Thymus (tissue), 11 donors: Measurements from ENCODE around the gene TMEM248. TPM values are rescaled to one million over a fixed set of nuclear protein-coding genes. Genes with fewer than 3 reads are reported as not detected.

Experiments used
- DNase-seq, 9 donors: peaks; one replicate each; pipeline ENCODE4 v3.0.0-alpha.2; 2013; ENCODE audit warnings: low spot score in 9 of 9, low read depth in 6 of 9, missing footprints in 1 of 9
- H3K27ac ChIP-seq, 2 donors: one replicate each; pipeline ENCODE4 v1.5.1; 2013; ENCODE audit warnings: control low read depth in 1 of 2, low read depth in 1 of 2, low read length in 1 of 2, mild to moderate bottlenecking in 1 of 2, moderate library complexity in 1 of 2
- H3K27me3 ChIP-seq, 2 donors: one replicate each; pipeline ENCODE4 v1.5.1; 2013; ENCODE audit warnings: low read length in 1 of 2; ENCODE audit not compliant: control insufficient read depth in 2 of 2, insufficient read depth in 1 of 2
- H3K36me3 ChIP-seq, 2 donors: one replicate each; pipeline ENCODE4 v1.5.1; 2013; ENCODE audit warnings: low read length in 1 of 2, mild to moderate bottlenecking in 1 of 2, moderate library complexity in 1 of 2; ENCODE audit not compliant: control insufficient read depth in 2 of 2, insufficient read depth in 2 of 2
- H3K4me1 ChIP-seq, 2 donors: one replicate each; pipeline ENCODE4 v1.5.1; 2013; ENCODE audit warnings: low read length in 2 of 2; ENCODE audit not compliant: control insufficient read depth in 2 of 2, insufficient read depth in 2 of 2
- H3K4me3 ChIP-seq, 2 donors: one replicate each; pipeline ENCODE4 v1.5.1; 2013; ENCODE audit warnings: low read length in 2 of 2, control low read depth in 1 of 2, mild to moderate bottlenecking in 1 of 2
- H3K9me3 ChIP-seq, 2 donors: one replicate each; pipeline ENCODE4 v1.5.1; 2013; ENCODE audit warnings: low read length in 1 of 2, mild to moderate bottlenecking in 1 of 2; ENCODE audit not compliant: control insufficient read depth in 2 of 2, insufficient read depth in 1 of 2
- WGBS: extraction: QIAGEN DNeasy Blood & Tissue Kit; methylation state at CpG from one replicate; pipeline ENCODE4 v1.1.7; 2013; 5-methylcytosine and 5-hydroxymethylcytosine counted together
- polyA plus RNA-seq: library from polyadenylated mRNA; stranded (reverse); fragments of 200-250 nt; gene quantifications from one replicate; pipeline ENCODE4 v1.2.3, GENCODE V29; 2013
- total RNA-seq: library from RNA; stranded (reverse); fragments of 120-200 nt; gene quantifications from one replicate; pipeline ENCODE4 v1.2.4, GENCODE V29; 2013
- donor health status: healthy.

TMEM248 gene
- total and polyA plus RNA-seq, 2 donors = 36.2 to 46.8 TPM

- no peak for DNase-seq
- peaks cover 69 to 83% of the 10 kb centered on the region in 2 donors for H3K36me3 ChIP-seq
- over 99% methylated on average over 8 of the region's 8 CpGs for WGBS
Measured at GRCh38 chr7:66950763-66951162, 29.7 kb downstream of the TMEM248 start.

GRCh38 chr7:66952343-66953043, 31.5 kb downstream of the TMEM248 start:
- Histone ChIP-seq H3K4me1 (no peaks in the 10 kb centered on the region), H3K27ac (no peak overlapping the region), H3K27me3 (no peaks in the 10 kb centered on the region), H3K4me3 (no peak overlapping the region), H3K36me3 (peaks cover 71 to 79% of the 10 kb centered on the region in 2 donors), H3K9me3 (no peaks in the 10 kb centered on the region)
- 94% methylated on average over 11 of the region's 11 CpGs for WGBS
- DNase-seq = no peak

More at GRCh38 chr7:66950763-66951162, 29.7 kb downstream of the TMEM248 start:
- Histone ChIP-seq H3K4me3 (no peak overlapping the region), H3K9me3 (no peaks in the 10 kb centered on the region), H3K4me1 (no peaks in the 10 kb centered on the region), H3K27me3 (no peaks in the 10 kb centered on the region), H3K27ac (no peak overlapping the region)

- no peak for DNase-seq
- no peaks in the 10 kb centered on the region for H3K27me3 ChIP-seq
- WGBS = 96% methylated on average over 5 of the region's 5 CpGs
- H3K4me3 ChIP-seq = no peak overlapping the region
- H3K36me3 ChIP-seq = peaks cover 69 to 79% of the 10 kb centered on the region in 2 donors
- H3K9me3 ChIP-seq = no peaks in the 10 kb centered on the region
- H3K4me1 ChIP-seq = no peaks in the 10 kb centered on the region
- no peak overlapping the region for H3K27ac ChIP-seq
Measured at GRCh38 chr7:66953044-66953427, 32.0 kb downstream of the TMEM248 start.

GRCh38 chr7:66957595-66958290, 36.7 kb downstream of the TMEM248 start:
- peaks cover 45 to 58% of the 10 kb centered on the region in 2 donors for H3K36me3 ChIP-seq
- no peaks in the 10 kb centered on the region for H3K4me1 ChIP-seq
- H3K27ac ChIP-seq = no peak overlapping the region
- H3K27me3 ChIP-seq = no peaks in the 10 kb centered on the region
- H3K4me3 ChIP-seq = no peak overlapping the region
- H3K9me3 ChIP-seq = no peaks in the 10 kb centered on the region
- DNase-seq = no peak
- WGBS = 97% methylated on average over 13 of the region's 13 CpGs

DNA sequence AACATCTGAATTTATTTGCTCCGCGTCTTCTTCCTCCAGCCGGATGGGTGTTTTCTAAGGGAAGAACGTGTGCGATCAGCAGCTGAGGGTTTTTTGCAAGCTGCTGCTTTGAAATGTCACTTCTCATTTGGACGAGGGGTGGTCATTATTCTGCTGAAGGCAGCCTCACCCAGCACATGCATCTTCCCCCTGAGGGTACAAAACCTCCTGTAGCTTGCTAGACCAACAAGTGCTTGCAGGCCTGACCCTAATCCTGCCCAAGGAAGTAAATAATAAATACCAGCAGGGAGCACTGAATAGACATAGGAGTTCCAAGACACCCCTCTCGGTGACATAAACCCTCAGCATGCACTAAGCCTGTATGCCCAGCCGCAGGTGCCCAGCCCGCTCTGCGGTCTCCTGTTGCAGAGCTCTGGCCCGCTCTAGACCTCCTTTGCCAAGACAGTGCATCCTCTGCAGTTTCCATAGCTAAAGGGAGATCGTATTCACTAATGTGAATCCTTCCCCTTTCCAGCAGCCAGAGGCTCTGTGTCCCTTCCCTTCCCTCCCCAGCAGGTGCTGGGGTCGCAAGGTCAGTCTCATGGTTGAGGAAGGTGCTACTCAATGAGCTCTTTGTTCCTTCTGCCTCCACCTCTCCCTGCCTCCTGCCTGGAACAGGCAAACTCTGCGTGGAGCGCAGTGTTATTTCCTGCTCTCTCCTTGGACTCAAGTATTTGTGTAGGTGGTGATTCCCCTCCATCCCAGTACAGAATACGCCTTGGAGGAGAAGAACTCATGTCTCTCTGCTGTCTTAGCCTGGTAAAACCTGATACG, 37.7 kb downstream of the TMEM248 start:
- DNase-seq = no peak
- H3K4me3 ChIP-seq = no peak overlapping the region
- H3K4me1 ChIP-seq = no peaks in the 10 kb centered on the region
- WGBS = 98% methylated on average over 17 of the region's 17 CpGs
- no peaks in the 10 kb centered on the region for H3K27me3 ChIP-seq
- no peak overlapping the region for H3K27ac ChIP-seq
- peaks cover 37 to 51% of the 10 kb centered on the region in 2 donors for H3K36me3 ChIP-seq
- H3K9me3 ChIP-seq = no peaks in the 10 kb centered on the region

GRCh38 chr7:66960192-66960591, 39.2 kb downstream of the TMEM248 start:
- Histone ChIP-seq H3K4me1 (no peaks in the 10 kb centered on the region), H3K4me3 (no peak overlapping the region), H3K9me3 (no peaks in the 10 kb centered on the region), H3K27ac (no peak overlapping the region), H3K27me3 (no peaks in the 10 kb centered on the region), H3K36me3 (peaks cover 29 to 42% of the 10 kb centered on the region in 2 donors)
- DNase-seq = no peak
- WGBS = 98% methylated on average over 4 of the region's 4 CpGs

DNA sequence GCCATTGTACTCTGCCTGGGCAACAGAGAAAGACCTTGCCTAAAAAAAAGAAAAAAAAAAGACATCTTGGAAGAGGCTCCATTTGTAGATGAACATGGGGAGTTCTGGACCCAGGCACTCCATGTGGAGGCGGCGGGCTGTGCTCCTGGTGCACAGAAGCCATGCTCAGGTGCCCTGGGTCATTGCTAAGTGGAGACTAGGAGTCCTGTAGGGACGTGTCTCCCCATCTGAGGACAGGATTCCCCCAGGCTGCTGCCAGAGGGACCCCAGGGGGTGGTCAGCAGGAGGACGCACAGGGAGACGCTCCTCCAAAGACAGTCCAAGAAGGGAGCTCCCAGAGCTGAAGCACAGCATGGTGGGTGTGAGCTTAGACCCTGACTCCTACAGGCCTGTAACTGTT, 40.1 kb downstream of the TMEM248 start:
- Histone ChIP-seq H3K9me3 (no peaks in the 10 kb centered on the region), H3K4me3 (no peak overlapping the region), H3K36me3 (peaks cover 22 to 36% of the 10 kb centered on the region in 2 donors), H3K27me3 (no peaks in the 10 kb centered on the region), H3K4me1 (no peaks in the 10 kb centered on the region), H3K27ac (no peak overlapping the region)
- no peak for DNase-seq
- 97% methylated on average over 5 of the region's 5 CpGs for WGBS

GRCh38 chr7:66964411-66964810, 43.4 kb downstream of the TMEM248 start:
- H3K9me3 ChIP-seq = no peaks in the 10 kb centered on the region
- H3K36me3 ChIP-seq = peaks cover 4 to 6% of the 10 kb centered on the region in 2 donors
- DNase-seq = no peak
- H3K4me1 ChIP-seq = no peaks in the 10 kb centered on the region
- no peak overlapping the region for H3K27ac ChIP-seq
- H3K4me3 ChIP-seq = no peak overlapping the region
- H3K27me3 ChIP-seq = no peaks in the 10 kb centered on the region
- WGBS = 63% methylated on average over 4 of the region's 4 CpGs

DNA sequence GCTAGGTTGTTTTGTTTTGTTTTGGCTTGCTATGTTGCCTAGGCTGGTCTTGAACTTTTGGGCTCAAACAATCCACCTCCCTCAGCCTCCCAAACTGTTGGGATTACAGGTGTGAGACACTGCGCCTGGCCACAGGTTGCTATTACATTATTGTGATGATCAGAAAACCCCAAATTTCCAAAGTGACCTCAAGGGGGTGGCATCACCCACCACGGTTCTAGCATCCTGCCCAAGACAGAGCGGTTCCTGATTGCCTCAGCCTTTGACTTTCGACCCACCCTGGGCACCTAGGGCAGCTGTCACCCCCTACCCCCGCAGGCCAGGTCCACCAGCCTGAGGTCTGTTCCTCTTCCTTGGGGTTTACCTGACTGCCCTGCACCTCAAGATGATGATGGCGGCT, 46.0 kb downstream of the TMEM248 start:
- H3K36me3 ChIP-seq = no peaks in the 10 kb centered on the region
- DNase-seq = no peak
- WGBS = 93% methylated on average over 6 of the region's 6 CpGs
- no peak overlapping the region for H3K4me3 ChIP-seq
- no peak overlapping the region for H3K27ac ChIP-seq
- no peaks in the 10 kb centered on the region for H3K4me1 ChIP-seq
- no peaks in the 10 kb centered on the region for H3K27me3 ChIP-seq
- no peaks in the 10 kb centered on the region for H3K9me3 ChIP-seq
